Mesendoderm (in vitro differentiated cells): ENCODE data around the gene CLN6.
"Not testable (repeated sequence)": the region's sequence is repeated elsewhere in the genome, so short reads cannot be mapped to it uniquely, and the experiment has no call there.

Experiments
- DNase-seq: peaks from one replicate; pipeline ENCODE4 v3.0.0; 2013
- H2AK5ac ChIP-seq: 2 replicates; pipeline ENCODE4 v1.6.1; 2013; ENCODE audit warnings: low read length, inconsistent platforms
- H2BK120ac ChIP-seq: 2 replicates; pipeline ENCODE4 v1.6.1; 2013; ENCODE audit warnings: low read depth, mild to moderate bottlenecking, low read length, moderate library complexity, mixed read lengths
- H2BK15ac ChIP-seq: replicated peaks from 2 replicates; pipeline ENCODE4 v1.6.1; 2013; ENCODE audit warnings: low read depth, mild to moderate bottlenecking, moderate library complexity
- H2BK5ac ChIP-seq: 2 replicates; pipeline ENCODE4 v1.6.1; 2013; ENCODE audit warnings: low read length, inconsistent platforms
- H3K18ac ChIP-seq: 2 replicates; pipeline ENCODE4 v1.6.1; 2013; ENCODE audit warnings: mild to moderate bottlenecking, low read length, mixed read lengths
- H3K23ac ChIP-seq: one replicate; pipeline ENCODE4 v1.6.1; 2013; ENCODE audit warnings: low read length
- H3K27ac ChIP-seq: 2 replicates; pipeline ENCODE4 v1.5.1; 2013; ENCODE audit warnings: low read depth, mild to moderate bottlenecking, inconsistent platforms, low read length, moderate library complexity
- H3K27me3 ChIP-seq: 2 replicates; pipeline ENCODE4 v1.6.1; 2013; ENCODE audit warnings: low read length, control low read depth, mild to moderate bottlenecking, inconsistent platforms; ENCODE audit not compliant: insufficient read depth, poor library complexity
- H3K36me3 ChIP-seq: 2 replicates; pipeline ENCODE4 v1.6.1; 2013; ENCODE audit warnings: low read length, inconsistent platforms; ENCODE audit not compliant: control insufficient read depth, insufficient read depth
- H3K4ac ChIP-seq: one replicate; pipeline ENCODE4 v1.6.1; 2013; ENCODE audit warnings: low read depth, mild to moderate bottlenecking, low read length, moderate library complexity
- H3K4me1 ChIP-seq: 2 replicates; pipeline ENCODE4 v1.6.1; 2013; ENCODE audit warnings: low read depth, low read length, inconsistent platforms; ENCODE audit not compliant: control insufficient read depth
- H3K4me2 ChIP-seq: 2 replicates; pipeline ENCODE4 v1.6.1; 2013; ENCODE audit warnings: low read length
- H3K4me3 ChIP-seq: 2 replicates; pipeline ENCODE4 v1.5.1; 2013; ENCODE audit warnings: mild to moderate bottlenecking, low read length
- H3K56ac ChIP-seq: one replicate; pipeline ENCODE4 v1.6.1; 2013; ENCODE audit warnings: low read length
- H3K79me1 ChIP-seq: 2 replicates; pipeline ENCODE4 v1.6.1; 2013; ENCODE audit warnings: low read length, inconsistent platforms
- H3K79me2 ChIP-seq: 2 replicates; pipeline ENCODE4 v1.6.1; 2013; ENCODE audit warnings: mild to moderate bottlenecking, low read length; ENCODE audit not compliant: control insufficient read depth, insufficient read depth
- H3K9ac ChIP-seq: 2 replicates; pipeline ENCODE4 v1.6.1; 2013; ENCODE audit warnings: low read length, inconsistent platforms
- H4K5ac ChIP-seq: one replicate; pipeline ENCODE4 v1.6.1; 2013; ENCODE audit warnings: low read length
- H4K8ac ChIP-seq: one replicate; pipeline ENCODE4 v1.6.1; 2013; ENCODE audit warnings: low read depth, mild to moderate bottlenecking, control low read depth, low read length, moderate library complexity
- WGBS: extraction: QIAGEN DNeasy Blood & Tissue Kit; methylation state at CpG from one replicate; pipeline ENCODE4 v1.1.7; 2013; ENCODE audit warnings: low lambda C conversion rate, missing lambda C conversion rate; ENCODE audit not compliant: insufficient coverage; ENCODE audit errors: extremely low coverage; 5-methylcytosine and 5-hydroxymethylcytosine counted together

Gene CLN6

GRCh38 chr15:68230157-68231100, 901 bp upstream of the CLN6 start:
- Histone ChIP-seq H2BK5ac (no peak overlapping the region), H2BK15ac (no peak overlapping the region), H4K8ac (no peak overlapping the region), H3K56ac (peak overlapping the region; percentile 92), H2BK120ac (no peak overlapping the region), H4K5ac (no peak overlapping the region), H3K79me1 (peaks cover 13% of the 10 kb centered on the region), H3K18ac (no peak overlapping the region), H3K4me3 (peak overlapping the region; percentile 27), H3K27me3 (no peaks in the 10 kb centered on the region), H3K4ac (no peak overlapping the region), H3K23ac (no peak overlapping the region), H2AK5ac (no peak overlapping the region), H3K4me1 (peaks cover 8% of the 10 kb centered on the region), H3K9ac (peak overlapping the region; percentile 77), H3K4me2 (peak overlapping the region; percentile 93), H3K36me3 (no peaks in the 10 kb centered on the region), H3K79me2 (peaks cover 24% of the 10 kb centered on the region), H3K27ac (no peak overlapping the region)
- WGBS, result no CpG with 5 or more reads among the region's 20 CpGs
- DNase-seq, result no peak

GRCh38 chr15:68228971-68229385, 550 bp downstream of the CLN6 start:
- H3K9ac ChIP-seq, result peak overlapping the region; percentile 87
- H3K4me2 ChIP-seq, result peak overlapping the region; percentile 90
- peaks cover 8% of the 10 kb centered on the region for H3K4me1 ChIP-seq
- no peaks in the 10 kb centered on the region for H3K36me3 ChIP-seq
- peak; percentile 51 for DNase-seq
- H3K27me3 ChIP-seq, result no peaks in the 10 kb centered on the region
- peaks cover 34% of the 10 kb centered on the region for H3K79me2 ChIP-seq
- H4K8ac ChIP-seq, result no peak overlapping the region
- H4K5ac ChIP-seq, result no peak overlapping the region
- H3K4me3 ChIP-seq, result peak overlapping the region; percentile 59
- peaks cover 17% of the 10 kb centered on the region for H3K79me1 ChIP-seq
- WGBS, result no CpG with 5 or more reads among the region's 39 CpGs
- peak overlapping the region; percentile 94 for H3K56ac ChIP-seq
- no peak overlapping the region for H2AK5ac ChIP-seq
- H3K23ac ChIP-seq, result no peak overlapping the region
- no peak overlapping the region for H2BK120ac ChIP-seq
- peak overlapping the region; percentile 97 for H3K4ac ChIP-seq
- peak overlapping the region; percentile 33 for H2BK5ac ChIP-seq
- H3K27ac ChIP-seq, result peak overlapping the region; percentile 3
- H2BK15ac ChIP-seq, result no peak overlapping the region
- H3K18ac ChIP-seq, result peak overlapping the region; percentile 94

GRCh38 chr15:68228143-68228970, 1.2 kb downstream of the CLN6 start:
- Histone ChIP-seq H4K8ac (no peak overlapping the region), H3K56ac (peak overlapping the region; percentile 94), H2BK120ac (no peak overlapping the region), H3K79me1 (peaks cover 19% of the 10 kb centered on the region), H4K5ac (no peak overlapping the region), H3K36me3 (no peaks in the 10 kb centered on the region), H3K9ac (peak overlapping the region; percentile 87), H3K18ac (peak overlapping the region; percentile 94), H3K23ac (peak overlapping the region; percentile 7), H3K79me2 (peaks cover 38% of the 10 kb centered on the region), H3K4ac (no peak overlapping the region), H3K4me2 (peak overlapping the region; percentile 90), H3K27ac (no peak overlapping the region), H3K4me3 (peak overlapping the region; percentile 59), H2BK5ac (no peak overlapping the region), H3K4me1 (peaks cover 6% of the 10 kb centered on the region), H3K27me3 (no peaks in the 10 kb centered on the region), H2AK5ac (no peak overlapping the region), H2BK15ac (no peak overlapping the region)
- peak; percentile 46 for DNase-seq
- WGBS, result no CpG with 5 or more reads among the region's 25 CpGs

DNA sequence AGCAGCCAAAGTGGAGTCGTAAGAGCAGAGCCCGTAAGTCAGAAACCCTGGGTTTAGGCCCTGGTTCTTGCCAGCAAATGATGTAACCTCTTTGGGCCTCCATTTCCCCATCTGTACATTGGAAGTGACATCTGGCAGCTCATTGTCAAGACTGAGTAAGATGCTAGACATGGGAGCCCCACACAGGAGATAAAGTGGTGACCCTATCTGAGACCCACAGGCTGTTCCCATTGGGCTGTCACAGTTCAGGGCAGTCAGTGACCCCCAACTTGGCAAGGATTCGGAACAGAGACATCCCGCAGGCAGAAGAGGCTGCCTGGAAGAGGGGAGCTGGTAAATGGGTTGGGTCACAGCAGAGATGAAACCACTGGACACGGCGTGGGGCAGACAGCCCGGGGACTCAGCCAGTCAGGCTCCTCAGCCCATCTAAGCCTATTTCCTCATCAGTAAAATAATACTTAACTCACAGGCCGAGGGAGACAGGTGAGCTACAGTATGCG, 1.8 kb downstream of the CLN6 start:
- Histone ChIP-seq H3K79me2 (peaks cover 42% of the 10 kb centered on the region), H2BK120ac (no peak overlapping the region), H3K4me2 (peak overlapping the region; percentile 90), H3K18ac (no peak overlapping the region), H3K23ac (no peak overlapping the region), H2AK5ac (no peak overlapping the region), H3K4me3 (no peak overlapping the region), H3K4me1 (peaks cover 6% of the 10 kb centered on the region), H3K9ac (peak overlapping the region; percentile 87), H3K36me3 (no peaks in the 10 kb centered on the region), H3K56ac (peak overlapping the region; percentile 94), H3K79me1 (peaks cover 23% of the 10 kb centered on the region), H3K4ac (no peak overlapping the region), H2BK15ac (no peak overlapping the region), H3K27ac (no peak overlapping the region), H3K27me3 (no peaks in the 10 kb centered on the region), H4K5ac (no peak overlapping the region), H2BK5ac (no peak overlapping the region), H4K8ac (no peak overlapping the region)
- no CpG with 5 or more reads among the region's 9 CpGs for WGBS
- no peak for DNase-seq

DNA sequence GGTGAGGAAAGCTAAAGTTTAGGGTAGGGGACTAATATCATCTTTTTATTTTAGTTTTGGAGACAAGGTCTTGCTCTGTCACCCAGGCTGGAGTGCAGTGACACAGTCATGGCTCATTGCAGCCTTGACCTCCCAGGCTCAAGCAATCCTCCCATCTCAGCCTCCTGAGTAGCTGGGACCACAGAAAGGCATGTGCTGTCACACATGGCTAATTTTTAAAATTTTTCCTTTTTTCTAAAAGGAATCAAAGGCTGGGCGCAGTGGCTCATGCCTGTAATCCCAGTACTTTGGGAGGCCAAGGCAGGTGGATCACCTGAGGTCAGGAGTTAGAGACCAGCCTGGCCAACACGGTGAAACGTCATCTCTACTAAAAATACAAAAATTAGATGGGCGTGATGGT, 4.1 kb downstream of the CLN6 start:
- not testable (repeated sequence) for H4K5ac ChIP-seq, H3K27me3 ChIP-seq, H3K4ac ChIP-seq, H3K4me1 ChIP-seq, H3K27ac ChIP-seq, H3K9ac ChIP-seq, H2BK15ac ChIP-seq, H3K56ac ChIP-seq, H2BK120ac ChIP-seq, H3K36me3 ChIP-seq, H4K8ac ChIP-seq, H2BK5ac ChIP-seq, H3K23ac ChIP-seq, H3K4me2 ChIP-seq, H3K18ac ChIP-seq, H3K4me3 ChIP-seq, H2AK5ac ChIP-seq, DNase-seq
- Histone ChIP-seq H3K79me1 (peaks cover 25% of the 10 kb centered on the region), H3K79me2 (peaks cover 45% of the 10 kb centered on the region)
- WGBS, result no CpG with 5 or more reads among the region's 4 CpGs
